HG02678 (cell line): ENCODE results near the gene ZNF217.
"Not testable (repeated sequence)": the region's sequence is repeated elsewhere in the genome, so short reads cannot be mapped to it uniquely, and the experiment has no call there.

Experiments used
- ATAC-seq: cut with Tn5 transposase; IDR thresholded peaks from one replicate; pipeline ENCODE4 v1.9.1; 2021; ENCODE audit warnings: mild to moderate bottlenecking, moderate library complexity; ENCODE audit not compliant: unreplicated experiment

The ZNF217 gene

DNA sequence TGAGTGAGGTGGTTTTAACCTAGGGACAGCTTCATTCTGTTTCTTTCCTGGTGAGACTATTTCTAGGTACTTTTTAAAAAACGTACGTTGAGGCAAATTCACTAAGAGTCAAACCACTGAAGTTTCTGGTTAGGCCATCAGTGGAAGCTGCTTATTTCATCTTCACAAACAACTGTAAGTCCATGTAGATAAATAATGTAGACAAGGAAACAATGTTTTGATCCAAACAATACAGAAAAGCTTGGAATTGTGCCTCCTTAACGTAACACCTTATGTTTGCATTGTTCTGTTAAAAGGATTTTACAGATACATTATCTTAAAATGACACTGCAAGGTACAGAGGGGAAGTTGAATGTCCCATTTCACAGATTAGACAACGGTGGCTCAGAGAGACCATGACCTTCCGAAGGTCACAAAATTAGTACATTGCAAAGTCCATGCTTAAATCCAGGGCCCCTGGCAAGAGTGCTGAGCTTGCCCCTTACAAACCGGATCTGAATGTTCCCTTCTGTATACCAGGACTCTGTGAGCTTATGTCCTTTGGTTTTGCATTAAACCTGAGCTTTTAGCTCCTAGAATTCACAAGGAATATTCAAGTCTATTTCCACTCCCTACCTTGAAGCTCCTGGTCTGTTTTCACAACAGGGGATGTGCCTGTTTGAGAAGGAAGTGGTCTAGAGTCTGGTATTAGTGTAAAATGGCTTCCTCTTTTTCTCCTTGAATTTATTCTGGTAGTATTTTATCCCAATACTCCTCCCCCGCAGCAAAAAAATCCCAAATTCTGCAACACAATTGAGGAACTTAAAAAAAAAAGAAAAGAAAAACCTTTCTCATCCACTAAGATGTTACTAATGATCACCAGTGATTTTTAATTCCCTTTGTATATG is 28.9 kb upstream of the ZNF217 start:
- peak; percentile 34 for ATAC-seq

DNA sequence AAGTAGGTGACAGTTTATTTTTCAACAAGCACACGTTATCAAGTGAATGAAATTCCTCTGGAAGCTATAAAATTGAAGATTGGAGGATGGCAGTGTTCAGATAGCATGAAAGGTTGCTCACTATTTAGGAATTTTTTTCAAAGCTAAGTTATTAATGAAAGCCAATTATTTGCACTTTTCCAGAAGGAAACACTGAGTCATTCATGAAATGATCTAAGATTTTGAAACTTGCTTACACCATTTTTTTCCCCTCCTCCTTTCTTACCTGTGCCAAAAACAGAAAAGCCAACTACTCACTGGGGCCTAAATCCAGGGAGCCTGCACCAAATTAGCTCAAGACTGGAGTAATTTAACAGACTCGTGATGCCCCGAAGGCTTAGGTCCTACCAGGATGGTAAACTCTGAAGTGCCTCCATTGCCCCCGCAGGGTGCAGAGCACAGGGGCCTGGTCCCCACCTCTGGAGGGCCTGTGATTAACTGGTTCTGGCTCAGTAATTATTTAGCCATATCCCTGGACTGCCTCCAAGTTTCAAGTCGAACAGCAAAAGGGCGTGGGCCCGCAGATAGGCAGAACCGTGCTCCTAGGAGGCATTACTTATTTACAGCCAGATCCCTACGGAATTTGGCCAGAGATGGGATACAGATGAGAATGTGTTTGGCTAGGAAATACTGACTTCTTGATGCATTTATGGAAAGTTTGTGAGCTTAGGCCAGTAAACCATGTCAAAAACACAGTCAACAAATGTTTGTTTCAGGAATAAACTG is 28.0 kb upstream of the ZNF217 start:
- ATAC-seq, result peak; percentile 40

DNA sequence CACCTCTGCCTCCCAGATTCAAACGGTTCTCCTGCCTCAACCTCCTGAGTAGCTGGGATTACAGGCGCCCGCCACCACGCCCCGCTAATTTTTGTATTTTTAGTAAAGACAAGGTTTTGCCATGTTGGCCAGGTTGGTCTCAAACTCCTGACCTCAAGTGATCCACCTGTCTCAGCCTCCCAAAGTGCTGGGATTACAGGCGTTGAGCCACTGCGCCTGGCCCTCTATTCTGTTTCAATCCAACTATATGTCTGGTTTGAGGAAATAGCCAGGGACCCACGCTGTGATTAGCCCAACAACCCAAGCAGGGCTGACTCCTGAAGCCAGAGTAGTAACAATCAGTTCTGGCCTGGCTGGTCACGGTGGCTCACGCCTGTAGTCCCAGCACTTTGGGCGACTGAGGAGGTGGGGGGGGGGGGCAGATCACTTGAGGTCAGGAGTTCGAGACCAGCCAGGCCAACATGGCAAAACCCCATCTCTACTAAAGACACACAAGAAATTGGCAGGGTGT is 24.9 kb upstream of the ZNF217 start:
- ATAC-seq, result not testable (repeated sequence)

DNA sequence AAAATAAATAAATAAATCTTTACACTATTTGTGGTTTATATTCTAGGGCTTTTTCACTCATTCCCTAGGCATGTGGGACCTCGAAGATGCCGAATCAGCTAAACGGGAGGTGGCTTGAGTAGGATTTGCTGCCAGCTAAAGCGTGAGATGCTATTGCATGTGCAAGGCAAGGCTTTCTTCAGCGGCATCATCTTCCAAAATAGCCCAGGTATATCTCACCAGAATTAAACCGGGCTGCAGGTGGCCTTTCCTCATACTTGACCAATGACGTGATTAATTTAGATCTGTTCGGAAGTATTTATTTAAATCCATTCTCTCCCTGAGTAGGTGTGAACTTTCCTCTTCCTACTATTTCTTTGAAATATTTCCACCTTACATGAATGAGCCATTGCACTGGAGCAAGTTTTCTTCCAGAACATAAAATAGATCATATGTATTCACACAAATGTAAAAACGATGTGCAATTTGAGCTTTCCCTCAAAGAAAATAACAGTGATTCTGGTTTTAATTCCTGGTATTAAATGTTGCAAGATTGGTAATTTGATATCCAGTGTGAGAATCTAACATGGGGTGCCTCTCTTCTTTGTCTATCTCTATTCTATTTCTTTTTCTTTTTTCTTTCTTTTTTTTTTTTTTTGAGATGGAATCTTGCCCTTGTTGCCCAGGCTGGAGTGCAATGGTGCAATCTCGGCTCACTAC is 24.3 kb upstream of the ZNF217 start:
- no peak for ATAC-seq

DNA sequence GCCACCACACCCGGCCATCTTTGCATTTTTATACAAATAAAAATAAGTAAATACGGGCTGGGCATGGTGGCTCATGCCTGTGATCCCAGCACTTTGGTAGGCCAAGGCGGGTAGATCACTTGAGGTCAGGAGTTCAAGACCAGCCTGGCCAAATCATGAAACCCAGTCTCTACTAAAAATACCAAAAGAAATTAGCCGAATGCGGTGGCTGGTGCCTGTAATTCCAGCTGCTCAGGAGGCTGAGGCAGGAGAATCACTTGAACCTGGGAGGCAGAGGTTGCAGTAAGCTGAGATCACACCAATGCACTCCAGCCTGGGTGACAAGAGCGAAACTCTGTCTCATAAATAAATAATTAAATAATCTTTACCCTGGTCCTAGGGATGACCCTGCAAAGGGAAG is 22.9 kb upstream of the ZNF217 start:
- not testable (repeated sequence) for ATAC-seq

DNA sequence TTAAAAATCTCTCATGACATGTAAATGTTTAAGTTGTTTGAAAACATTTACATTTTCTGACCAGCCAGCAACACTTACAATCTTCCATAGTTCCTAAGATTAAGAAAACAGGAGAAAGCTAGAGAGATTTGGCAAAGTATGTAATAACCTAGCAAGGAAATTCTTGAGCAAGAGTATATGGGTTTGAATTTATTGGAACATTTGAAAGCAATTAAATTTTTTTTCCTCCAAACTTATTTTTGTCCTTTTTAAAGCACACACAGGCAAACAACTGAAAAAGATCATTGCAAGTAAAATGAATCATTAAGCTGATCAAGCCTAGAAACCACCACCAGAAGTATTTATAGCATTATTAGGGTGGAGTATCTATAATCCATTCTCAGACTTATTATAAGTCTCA is 20.1 kb upstream of the ZNF217 start:
- ATAC-seq, result no peak

DNA sequence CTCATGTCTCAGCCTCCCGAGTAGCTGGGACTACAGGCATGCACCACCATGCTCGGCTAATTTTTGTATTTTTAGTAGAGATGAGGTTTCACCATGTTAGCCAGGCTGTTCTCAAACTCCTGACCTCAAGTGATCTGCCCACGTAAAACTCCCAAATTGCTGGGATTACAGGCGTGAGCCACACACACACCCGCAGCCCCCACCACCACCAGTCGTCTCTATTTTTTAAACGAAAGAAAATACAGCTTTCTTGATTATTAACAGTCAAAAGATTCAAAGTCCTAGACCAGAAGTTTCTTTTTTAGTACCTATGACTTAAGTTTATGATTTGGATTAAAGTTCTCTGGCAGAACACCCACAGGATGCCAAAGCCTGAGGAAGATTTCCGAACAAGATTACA is 18.6 kb upstream of the ZNF217 start:
- not testable (repeated sequence) for ATAC-seq

DNA sequence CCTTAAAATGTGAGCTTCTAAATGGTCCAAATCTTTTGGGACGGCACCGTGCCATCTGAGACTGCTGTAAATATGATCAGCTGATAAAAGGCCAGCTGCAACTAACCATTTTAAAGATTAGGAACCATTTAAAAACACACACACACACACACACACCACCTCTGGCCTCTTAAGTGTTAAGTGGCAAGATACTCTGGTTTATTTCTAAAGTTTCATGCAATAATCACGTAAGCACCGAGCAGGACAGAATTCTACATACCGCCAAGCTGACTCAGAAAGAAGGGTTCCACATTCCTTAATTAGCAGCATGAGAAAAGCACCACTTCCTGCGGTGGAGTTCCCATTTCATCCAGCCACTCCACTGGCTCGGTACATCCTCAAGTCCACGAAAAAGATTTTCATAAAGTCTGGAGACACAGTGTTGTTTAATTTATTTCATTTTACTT is 17.8 kb upstream of the ZNF217 start:
- no peak for ATAC-seq

DNA sequence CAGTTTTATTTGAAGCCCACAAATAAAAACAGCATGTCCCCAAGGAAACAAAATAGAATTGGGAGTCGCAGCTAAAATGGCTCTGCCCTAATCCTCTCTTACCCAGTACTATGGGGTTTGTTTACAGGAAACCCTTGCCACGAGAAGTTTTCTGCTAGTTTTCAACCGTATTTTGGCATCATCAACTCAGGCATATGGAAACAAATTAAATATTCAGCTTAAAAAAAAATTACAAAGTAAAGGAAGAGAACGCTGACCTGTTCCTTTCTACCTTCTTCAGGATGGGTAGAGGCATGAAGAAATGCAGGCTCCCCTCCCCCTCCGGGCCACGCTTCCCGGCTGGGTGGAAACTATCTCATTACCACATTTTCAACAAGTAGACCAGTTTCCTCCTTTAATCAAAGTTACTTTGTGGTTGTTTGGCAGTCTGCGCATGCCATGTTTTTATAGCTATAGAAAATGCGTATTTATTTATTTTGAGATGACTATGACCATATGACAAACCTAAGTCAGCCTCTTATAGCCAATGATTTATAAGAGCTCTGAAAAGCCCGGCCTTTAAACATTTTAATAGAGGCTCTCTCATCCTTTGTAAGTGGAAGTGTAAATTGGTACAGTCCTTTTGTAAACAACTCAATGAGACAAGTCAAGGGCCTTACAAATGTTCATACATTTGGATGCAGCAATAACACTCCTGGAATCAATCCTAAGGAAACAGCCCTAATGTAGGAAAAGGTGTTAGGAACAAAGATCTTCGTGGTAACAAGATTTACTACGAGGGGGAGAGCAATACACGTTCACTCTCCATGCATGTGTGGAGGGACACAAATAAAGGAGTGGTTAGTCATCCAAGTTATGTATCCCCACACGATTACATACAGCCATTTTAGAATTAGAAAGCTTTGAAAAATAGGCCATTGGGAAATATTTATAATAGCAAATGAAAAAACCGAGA is 16.1 kb upstream of the ZNF217 start:
- ATAC-seq, result peak; percentile 40

DNA sequence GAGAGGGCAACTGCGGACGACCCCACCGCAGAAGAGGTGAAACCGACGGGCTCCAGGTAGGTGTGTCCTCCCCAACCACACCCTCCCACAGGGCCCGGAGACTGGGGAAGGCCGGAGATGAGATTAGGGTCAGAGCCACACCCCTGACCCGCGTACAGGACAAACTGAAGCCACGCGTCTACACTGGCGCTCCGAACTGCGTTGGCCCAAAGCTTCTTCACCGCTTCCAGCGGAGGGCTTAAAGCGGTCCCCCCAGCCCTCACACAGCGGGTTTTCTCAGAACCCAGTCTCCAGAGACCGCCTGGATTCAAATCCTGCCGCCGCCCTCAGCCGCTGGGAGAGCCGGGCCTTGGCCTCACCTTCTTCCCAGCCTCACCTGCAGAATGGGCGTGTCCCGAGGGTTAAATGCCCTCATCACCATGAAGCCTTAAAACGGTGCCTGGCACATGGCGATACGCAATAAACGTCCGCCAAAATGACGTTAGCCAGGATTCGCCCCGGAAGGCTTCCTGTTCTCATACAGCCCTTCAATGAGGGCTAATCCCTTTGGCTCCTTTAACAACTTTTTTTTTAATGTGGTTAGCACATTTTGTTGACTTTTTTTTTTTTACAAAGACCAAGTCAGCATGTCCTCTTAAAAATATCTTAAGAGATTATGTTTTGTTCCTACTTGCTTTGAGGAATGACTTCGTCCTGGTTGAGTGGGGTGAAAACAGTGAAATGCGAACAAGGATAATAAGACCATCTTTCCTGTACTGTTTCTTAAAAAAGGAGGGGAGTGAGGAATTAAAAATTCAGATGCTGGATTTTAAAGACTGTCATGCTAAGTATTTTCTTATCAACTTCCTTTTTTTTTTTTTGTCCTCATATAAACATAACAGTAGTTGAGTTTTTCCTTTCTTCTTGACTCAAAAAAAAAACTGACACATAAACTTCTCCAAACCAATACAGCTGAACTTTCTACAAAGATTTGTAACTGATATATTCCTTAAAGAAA is 15.1 kb upstream of the ZNF217 start:
- no peak for ATAC-seq

DNA sequence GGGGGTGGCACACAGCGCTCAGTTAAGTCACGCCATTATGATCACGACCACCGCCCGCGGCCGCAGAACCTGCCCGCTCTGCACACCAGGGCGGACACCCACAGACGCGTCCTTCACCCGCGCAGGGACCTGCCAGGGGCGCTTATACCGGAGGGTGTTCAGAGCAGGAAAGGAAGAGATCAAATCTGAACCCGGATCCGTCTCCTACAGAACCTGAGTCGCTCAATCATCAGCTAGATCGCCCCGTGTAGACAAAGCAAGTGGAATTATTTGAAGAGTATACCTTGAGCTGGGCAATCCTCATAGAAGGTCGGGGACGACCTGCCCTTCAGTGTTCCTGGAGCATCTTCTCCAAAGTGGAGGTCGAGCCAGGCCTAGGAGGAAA is 14.4 kb upstream of the ZNF217 start:
- ATAC-seq, result no peak

DNA sequence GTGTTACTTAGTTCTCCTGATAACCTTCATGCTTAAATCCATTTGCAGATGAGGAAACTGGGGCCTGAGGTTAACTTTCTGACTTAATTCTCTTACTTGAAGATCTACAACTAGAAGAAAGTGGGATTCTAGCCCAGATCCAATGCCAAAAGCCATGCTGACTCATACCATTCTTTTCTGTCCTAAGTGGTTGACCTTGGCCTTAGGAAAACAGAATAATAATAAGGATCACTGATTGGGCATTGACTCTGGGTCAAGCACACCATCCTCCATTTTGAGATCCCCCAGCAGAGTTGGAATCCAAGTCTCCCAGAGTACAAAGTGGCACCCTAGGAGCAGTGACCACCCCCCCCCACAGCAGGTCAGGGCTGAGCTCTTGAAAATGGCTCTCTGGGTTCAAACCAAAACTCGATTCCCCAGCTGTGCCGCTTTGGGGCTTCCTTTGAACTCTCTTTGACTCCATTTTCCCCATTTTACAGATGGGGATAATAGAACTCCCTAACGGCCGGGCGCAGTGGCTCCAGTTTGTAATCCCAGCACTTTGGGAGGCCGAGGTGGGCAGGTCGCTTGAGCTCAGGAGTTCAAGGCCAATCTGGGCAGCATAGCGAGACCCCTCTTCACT is 12.8 kb upstream of the ZNF217 start:
- ATAC-seq, result no peak

DNA sequence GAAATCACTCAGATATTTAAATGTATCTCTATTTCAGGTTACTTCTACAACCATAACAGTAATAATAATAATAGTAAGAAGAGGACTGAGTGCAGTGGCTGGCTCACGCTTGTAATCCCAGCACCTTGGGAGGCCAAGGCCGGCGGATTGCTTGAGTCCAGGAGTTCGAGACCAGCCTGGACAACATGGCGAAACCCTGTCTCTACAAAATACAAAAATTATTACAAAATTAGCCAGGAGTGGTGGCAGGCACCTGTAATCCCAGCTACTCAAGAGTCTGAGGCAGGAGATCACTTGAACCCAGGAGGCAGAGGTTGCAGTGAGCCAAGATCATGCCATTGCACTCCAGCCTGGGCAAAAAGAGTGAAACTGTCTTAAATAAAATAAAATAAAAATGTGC is 11.8 kb upstream of the ZNF217 start:
- not testable (repeated sequence) for ATAC-seq

DNA sequence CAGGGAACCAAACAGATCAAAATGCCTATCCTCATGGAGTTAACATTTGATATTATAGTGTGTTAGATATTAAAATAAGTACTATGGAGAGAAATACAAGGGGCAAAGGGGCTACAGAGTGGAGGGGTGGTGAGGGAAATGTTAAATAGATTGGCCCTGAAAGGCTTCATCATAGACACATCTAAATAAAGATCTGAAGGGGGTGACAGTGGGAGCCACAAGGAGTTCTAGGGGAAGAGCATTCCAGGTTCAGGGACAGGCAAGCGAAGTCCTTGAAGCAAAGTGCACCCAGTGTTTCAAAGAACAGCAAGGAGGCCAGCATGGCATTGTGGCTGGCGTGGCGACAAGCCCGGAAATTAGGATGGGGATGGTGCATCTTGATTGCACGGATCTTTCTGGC is 11.2 kb upstream of the ZNF217 start:
- ATAC-seq, result not testable (repeated sequence)

DNA sequence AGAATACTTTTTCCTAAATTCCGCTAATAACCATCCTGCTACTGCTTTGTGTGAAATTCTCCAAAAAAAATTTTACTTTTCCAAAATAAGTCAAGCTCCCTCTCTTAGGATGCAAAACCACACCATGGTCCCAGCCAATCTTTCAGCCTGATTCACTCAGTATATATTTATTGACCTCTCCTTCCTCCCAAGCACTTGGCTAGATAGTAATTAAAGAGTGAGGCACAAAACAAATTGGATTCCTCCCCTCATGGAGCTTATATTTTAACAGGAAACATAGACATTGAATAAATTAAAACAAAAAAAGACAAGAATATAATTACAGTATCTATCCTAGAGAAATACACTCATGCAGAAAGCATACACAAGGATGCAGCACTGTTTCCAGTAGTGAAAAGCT is 9.0 kb upstream of the ZNF217 start:
- no peak for ATAC-seq

DNA sequence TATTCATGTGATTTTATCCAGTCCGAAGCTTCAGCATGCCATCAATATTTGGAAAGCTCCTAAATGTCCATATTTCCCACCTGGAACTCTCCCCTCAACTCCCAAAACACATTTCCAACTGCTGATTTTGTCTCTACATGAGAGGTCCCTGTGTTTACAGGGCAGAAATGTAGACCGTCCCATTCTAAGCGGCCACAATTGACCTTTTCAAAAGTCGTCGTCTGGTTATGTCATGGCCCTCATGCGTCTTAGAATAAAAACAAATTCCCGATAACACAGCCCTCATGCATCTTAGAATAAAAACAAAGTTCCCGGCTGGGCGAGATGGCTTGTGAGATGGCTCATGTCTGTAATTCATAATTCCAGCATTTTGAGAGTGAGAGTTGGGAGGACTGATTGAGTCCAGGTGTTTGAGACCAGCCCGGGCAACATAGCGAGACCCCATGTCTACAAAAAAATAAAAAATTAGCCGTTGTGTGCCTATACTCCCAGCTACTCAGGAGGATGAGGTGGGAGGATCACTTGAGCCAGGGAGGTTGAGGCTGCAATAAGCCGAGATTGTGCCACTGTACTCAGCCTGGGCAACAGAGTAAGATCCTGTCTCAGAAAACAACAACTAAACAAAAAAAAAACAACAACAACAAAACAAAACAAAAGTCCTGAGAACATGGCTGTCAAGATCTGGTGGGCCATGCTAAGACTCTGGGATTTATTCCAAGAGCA is 6.4 kb upstream of the ZNF217 start:
- no peak for ATAC-seq

DNA sequence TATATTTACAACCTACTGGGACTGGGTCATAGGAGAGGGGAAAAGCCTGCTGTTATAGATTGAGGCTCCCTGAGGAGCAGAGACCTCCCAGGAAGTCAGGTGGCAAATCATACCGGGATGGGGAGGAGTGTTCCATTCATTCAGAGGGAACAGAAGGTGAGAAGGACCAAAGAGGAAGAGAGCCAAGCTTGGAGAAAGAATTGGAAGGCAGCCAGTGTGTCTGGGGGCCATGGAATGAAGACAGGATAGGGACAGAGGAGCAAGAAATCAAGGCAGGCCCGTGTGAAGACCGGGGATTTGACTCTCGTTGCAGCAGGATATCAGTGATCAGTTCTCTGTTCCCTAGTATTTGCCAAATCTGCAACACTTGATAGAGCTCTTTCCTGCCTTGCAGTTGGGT is 5.7 kb upstream of the ZNF217 start:
- ATAC-seq, result no peak

DNA sequence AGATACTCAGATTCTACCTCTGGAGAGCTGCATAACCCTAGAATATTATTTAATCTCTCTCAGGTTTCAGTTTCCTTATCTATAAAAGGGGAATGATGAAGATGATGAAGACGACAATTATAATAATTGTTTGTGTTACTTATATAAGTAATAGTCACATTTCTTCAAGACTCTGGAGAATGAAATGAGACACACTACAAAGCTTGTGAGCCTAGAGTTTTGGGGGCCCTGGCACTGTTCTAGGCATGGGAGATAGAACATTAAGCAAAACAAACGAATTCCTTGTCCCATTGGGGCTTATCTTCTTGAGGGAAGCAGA is 5.4 kb upstream of the ZNF217 start:
- ATAC-seq, result no peak
